Measurements from ENCODE around the gene GALT.
A peak's percentile ranks its signal among the peaks of the same experiment; 100 is the strongest.

GALT gene

GRCh38 chr9:34652602-34653000 lies 6.1 kb downstream of the GALT start:
- no peak for DNase-seq

GRCh38 chr9:34653151-34654072 lies 6.9 kb downstream of the GALT start:
- DNase-seq = no peak

GRCh38 chr9:34654323-34655051 lies 8.0 kb downstream of the GALT start:
- no peak for DNase-seq

- no peak for DNase-seq
These were observed 8.9 kb downstream of the GALT start for GRCh38 chr9:34655394-34655793.

GRCh38 chr9:34656992-34657391 lies 10.5 kb downstream of the GALT start:
- no peak for DNase-seq

- no peak for DNase-seq
These were observed 12.0 kb downstream of the GALT start for GRCh38 chr9:34658461-34658860.

GRCh38 chr9:34659592-34660253 lies 13.2 kb downstream of the GALT start:
- no peak for DNase-seq

- DNase-seq = no peak
These were observed 16.2 kb downstream of the GALT start, which contains the start of gene CCL27 for GRCh38 chr9:34662526-34663302. TSS of gene CCL27 (minus strand) at chr9:34662657. CDS start at chr9:34662633, 24 bp downstream.

- DNase-seq = no peak
These were observed 16.8 kb downstream of the GALT start for GRCh38 chr9:34663303-34663605.

GRCh38 chr9:34664281-34665066 lies 18.0 kb downstream of the GALT start:
- DNase-seq = no peak

GRCh38 chr9:34665067-34665380 lies 18.5 kb downstream of the GALT start:
- DNase-seq = no peak

- DNase-seq = peak; percentile 55 to 84
These were observed 19.1 kb downstream of the GALT start for GRCh38 chr9:34665381-34666250.

GRCh38 chr9:34669809-34670562 lies 23.5 kb downstream of the GALT start:
- no peak for DNase-seq

GRCh38 chr9:34671307-34671706 lies 24.8 kb downstream of the GALT start:
- DNase-seq = no peak

GRCh38 chr9:34674440-34674839 lies 28.0 kb downstream of the GALT start:
- no peak for DNase-seq

- peak in 1 of 2 experiments; percentile 27 for DNase-seq
These were observed 28.7 kb downstream of the GALT start for GRCh38 chr9:34675048-34675714.

- DNase-seq = no peak
These were observed 29.4 kb downstream of the GALT start for GRCh38 chr9:34675869-34676268.

- no peak for DNase-seq
These were observed 37.7 kb downstream of the GALT start for GRCh38 chr9:34684145-34684544.

- no peak for DNase-seq
These were observed 38.3 kb downstream of the GALT start for GRCh38 chr9:34684816-34685215.

- DNase-seq = no peak
These were observed 39.1 kb downstream of the GALT start for GRCh38 chr9:34685591-34685990.

All from NCI-H187 (cell line).